ENCODE measurements around the gene FREM2. TPM values are rescaled to one million over a fixed set of nuclear protein-coding genes. Genes with fewer than 3 reads are reported as not detected.
A peak's percentile ranks its signal among the peaks of the same experiment; 100 is the strongest.

The FREM2 gene
- total and polyA plus RNA-seq, 7 donors: 0.18 to 9.4 (median 2.2) TPM

GRCh38 chr13:38871275-38871674, 184.4 kb downstream of the FREM2 start:
- 16 to 49% (median 27%) methylated on average over 2 of the region's 2 CpGs for WGBS, 3 donors
- Histone ChIP-seq H3K4me3 (no peak overlapping the region), H3K9me3 (no peaks in the 10 kb centered on the region), H3K27me3 (ENCODE audit: insufficient read depth in 3 of 3, low read length in 2 of 3) (no peaks in the 10 kb centered on the region), H3K27ac (peak overlapping the region; percentile 2), H3K36me3 (ENCODE audit: insufficient read depth in 1 of 2, low read depth in 1 of 2) (peaks cover 0 to 8% of the 10 kb centered on the region in 2 donors), H3K4me1 (no peaks in the 10 kb centered on the region)
- TF ChIP-seq CTCF (IDR thresholded peaks at IDR 0.05): no peak
- intact Hi-C loops (cut with DNase I): loop anchor here (5.0 to 10.0 kb wide), 3 partner anchors 36 to 186 kb away; partner anchors contain the start of gene FREM2 (in 1 of the 2)
- no peak for DNase-seq
- peak; percentile 40 to 80 (median 63) for ATAC-seq

GRCh38 chr13:38872693-38873092, 185.8 kb downstream of the FREM2 start:
- TF ChIP-seq CTCF (IDR thresholded peaks at IDR 0.05): peak; percentile 44
- Histone ChIP-seq H3K36me3 (ENCODE audit: insufficient read depth in 1 of 2, low read depth in 1 of 2) (peaks cover 0 to 14% of the 10 kb centered on the region in 2 donors), H3K27me3 (ENCODE audit: insufficient read depth in 3 of 3, low read length in 2 of 3) (no peaks in the 10 kb centered on the region), H3K4me1 (no peaks in the 10 kb centered on the region), H3K4me3 (no peak overlapping the region), H3K9me3 (no peaks in the 10 kb centered on the region), H3K27ac (no peak overlapping the region)
- peak; percentile 45 to 86 (median 68) for ATAC-seq
- WGBS, 3 donors: 19 to 22% (median 19%) methylated on average over 7 of the region's 7 CpGs
- peak; percentile 25 to 65 for DNase-seq
- intact Hi-C loops (cut with DNase I): loop anchor here (5.0 to 10.0 kb wide), 3 partner anchors 35 to 188 kb away; partner anchors contain the start of gene FREM2 (in 1 of the 2)

- H3K9me3 ChIP-seq: no peaks in the 10 kb centered on the region
- intact Hi-C loops (cut with DNase I): loop anchor here (10.0 kb wide), 2 partner anchors 139 to 191 kb away; partner anchors contain the start of gene FREM2 (in 1 of the 2)
- H3K4me1 ChIP-seq: no peaks in the 10 kb centered on the region
- no peak overlapping the region for H3K4me3 ChIP-seq
- ATAC-seq (no peak), DNase-seq (no peak)
- H3K27me3 ChIP-seq (ENCODE audit: insufficient read depth in 3 of 3, low read length in 2 of 3): no peaks in the 10 kb centered on the region
- no peak overlapping the region for H3K27ac ChIP-seq
- 69 to 83% (median 78%) methylated on average over 1 of the region's 1 CpG for WGBS, 3 donors
- TF ChIP-seq CTCF (IDR thresholded peaks at IDR 0.05): no peak
- peaks cover 0 to 34% of the 10 kb centered on the region in 2 donors for H3K36me3 ChIP-seq (ENCODE audit: insufficient read depth in 1 of 2, low read depth in 1 of 2)
These were observed 188.5 kb downstream of the FREM2 start for GRCh38 chr13:38875186-38875875.

GRCh38 chr13:38879278-38879677, 192.4 kb downstream of the FREM2 start:
- WGBS, 3 donors: 37 to 51% (median 50%) methylated on average over 3 of the region's 3 CpGs
- TF ChIP-seq CTCF (IDR thresholded peaks at IDR 0.05): no peak
- Histone ChIP-seq H3K4me3 (no peak overlapping the region), H3K27ac (no peak overlapping the region), H3K36me3 (ENCODE audit: insufficient read depth in 1 of 2, low read depth in 1 of 2) (peaks cover 2 to 34% of the 10 kb centered on the region in 2 donors), H3K27me3 (ENCODE audit: insufficient read depth in 3 of 3, low read length in 2 of 3) (no peaks in the 10 kb centered on the region), H3K4me1 (no peaks in the 10 kb centered on the region), H3K9me3 (no peaks in the 10 kb centered on the region)
- ATAC-seq (no peak), DNase-seq (no peak)
- intact Hi-C loops (cut with DNase I): loop anchor here (10.0 kb wide), 2 partner anchors 136 to 194 kb away; partner anchors contain the start of gene FREM2 (in 1 of the 2)
